GM19239 (cell line): ENCODE measurements around the gene MLH1.
A peak's percentile ranks its signal among the peaks of the same experiment; 100 is the strongest.

Source experiments
- DNase-seq: peaks from one replicate; pipeline ENCODE4 v3.0.0; 2011; ENCODE audit warnings: low spot score; ENCODE audit not compliant: insufficient read length
- FAIRE-seq: peaks from 2 replicates; lab custom pipeline; 2011; peaks lifted over from hg19 to GRCh38; lab: Jason Lieb, UNC

Gene MLH1

GRCh38 chr3:36972163-36972562, 21.2 kb upstream of the MLH1 start:
- FAIRE-seq (no peak), DNase-seq (no peak)

DNA sequence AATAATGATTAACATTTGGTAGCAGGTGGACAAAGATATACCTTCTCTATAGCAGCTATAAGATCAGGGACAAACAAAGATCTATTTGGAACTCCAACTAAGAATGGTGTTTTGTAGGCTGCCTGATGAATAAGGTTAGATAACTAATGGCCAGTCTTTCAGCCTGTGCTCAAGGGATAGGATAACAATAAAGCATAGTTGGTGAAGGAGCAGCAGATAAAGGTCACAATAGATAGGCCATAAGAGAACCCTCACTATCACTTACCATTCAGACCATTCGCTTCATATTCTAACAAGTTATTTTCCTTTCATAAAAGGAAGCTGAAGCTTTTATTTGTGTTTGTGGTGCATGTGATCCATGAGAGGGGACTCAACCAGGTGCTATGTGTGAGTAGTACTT, 20.2 kb upstream of the MLH1 start:
- FAIRE-seq, result no peak
- DNase-seq, result no peak

- no peak for FAIRE-seq
Measured at GRCh38 chr3:36981006-36981405, 12.3 kb upstream of the MLH1 start.

DNA sequence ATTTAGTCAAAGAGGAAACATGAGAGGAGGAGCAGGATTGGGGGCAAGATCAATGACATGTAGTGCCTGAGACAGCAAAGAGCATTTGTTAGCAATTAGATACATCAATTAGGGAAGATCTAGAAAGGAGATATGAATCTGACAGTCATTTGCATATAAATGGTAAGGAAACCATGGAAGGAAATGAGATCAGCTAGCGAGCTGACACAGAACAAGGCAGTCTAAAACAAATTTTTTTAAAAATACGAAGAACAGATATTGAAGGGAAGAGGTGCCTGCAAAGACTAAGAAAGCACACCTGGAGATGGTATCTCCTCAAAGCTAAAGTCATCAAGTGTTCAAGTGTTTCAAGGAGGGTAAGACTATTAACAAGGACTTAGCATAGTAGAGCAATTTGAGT, 5.0 kb upstream of the MLH1 start:
- no peak for FAIRE-seq
- no peak for DNase-seq

More at GRCh38 chr3:36981006-36981405, 12.3 kb upstream of the MLH1 start:
- DNase-seq, result no peak

DNA sequence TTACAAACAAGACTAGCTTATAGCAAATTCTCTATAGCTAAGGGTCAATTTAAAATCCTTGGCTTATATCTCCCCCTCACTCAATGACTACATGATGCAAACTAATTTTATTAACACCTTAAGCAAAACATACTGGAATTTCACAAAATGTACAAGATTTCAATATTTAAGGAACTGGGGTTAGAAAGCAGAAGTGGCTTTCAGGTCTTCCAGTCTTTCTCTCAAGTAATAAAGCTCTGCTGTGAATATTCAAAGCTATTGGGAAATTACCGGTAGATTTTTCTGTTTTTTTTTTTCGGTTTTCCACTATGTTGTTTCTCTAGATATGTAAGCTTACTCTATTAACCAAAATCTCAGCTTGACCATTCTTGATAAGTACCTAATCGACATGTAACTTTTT, 4.3 kb upstream of the MLH1 start:
- FAIRE-seq (no peak), DNase-seq (no peak)

DNA sequence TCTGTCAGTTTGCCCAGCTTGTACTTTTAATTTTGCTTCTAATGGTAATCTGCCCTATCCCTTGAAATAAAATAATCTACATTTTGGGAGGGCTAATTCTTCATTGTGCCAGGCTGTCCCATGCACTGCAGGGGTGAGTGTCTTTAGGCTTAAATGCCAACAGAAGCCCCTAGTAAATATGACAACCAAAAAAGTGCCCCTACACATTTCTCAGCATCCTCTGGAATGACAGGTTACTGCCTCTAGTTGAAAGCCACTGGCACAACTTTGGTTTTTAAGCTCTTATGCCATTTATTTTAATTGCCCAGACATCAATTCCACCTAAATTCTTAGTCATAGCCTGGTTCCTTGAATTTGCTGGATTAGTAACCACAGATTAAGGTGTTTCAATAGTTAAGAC, 3.8 kb upstream of the MLH1 start:
- FAIRE-seq, result no peak

GRCh38 chr3:36991147-36991546, 2.2 kb upstream of the MLH1 start:
- DNase-seq, result no peak
- FAIRE-seq, result peak; percentile 89

More for the DNA sequence above, 3.8 kb upstream of the MLH1 start:
- no peak for DNase-seq

DNA sequence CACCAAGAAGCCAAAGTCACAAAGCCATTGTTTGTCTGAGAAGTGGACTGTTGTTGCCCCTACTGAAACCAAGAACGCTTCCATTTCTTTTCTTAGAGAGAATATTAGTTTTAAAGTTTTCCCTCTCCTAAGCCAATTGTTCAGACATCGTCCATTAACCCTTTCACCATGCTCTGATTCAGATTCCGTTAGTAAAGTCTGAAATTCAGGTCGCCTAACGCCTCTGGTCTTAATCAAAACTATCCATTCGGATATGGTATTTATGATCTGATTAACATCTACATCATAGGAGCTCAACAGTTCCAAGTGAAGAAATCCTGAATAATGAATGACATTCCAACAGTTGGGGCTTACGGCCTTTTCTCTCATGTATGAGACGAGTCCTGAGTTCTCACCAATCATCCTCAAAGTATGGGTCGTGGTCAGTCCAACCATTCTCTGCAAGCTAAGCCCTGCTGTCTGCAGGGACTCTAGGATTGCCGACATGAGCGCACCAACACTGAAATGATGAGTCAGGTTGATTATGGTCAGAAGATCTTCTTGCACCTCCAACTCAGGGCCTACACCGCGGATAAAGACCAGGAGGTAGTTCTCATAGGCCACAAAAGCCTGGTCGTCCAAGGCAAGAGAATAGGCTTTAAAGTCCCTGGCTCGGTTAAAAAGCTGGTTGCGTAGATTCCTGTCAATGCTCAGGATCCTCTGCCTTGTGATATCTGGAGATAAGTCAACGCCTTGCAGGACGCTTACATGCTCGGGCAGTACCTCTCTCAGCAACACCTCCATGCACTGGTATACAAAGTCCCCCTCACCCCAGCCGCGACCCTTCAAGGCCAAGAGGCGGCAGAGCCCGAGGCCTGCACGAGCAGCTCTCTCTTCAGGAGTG, 1.2 kb upstream of the MLH1 start:
- peak; percentile 71 for FAIRE-seq
- DNase-seq, result no peak

- no peak for FAIRE-seq
- DNase-seq, result peak; percentile 74
Measured at GRCh38 chr3:36992806-36993325, 452 bp upstream of the MLH1 start, which contains the start of gene EPM2AIP1. EPM2AIP1 (minus strand) TSS chr3:36993131; CDS start chr3:36993077, 54 bp downstream.

DNA sequence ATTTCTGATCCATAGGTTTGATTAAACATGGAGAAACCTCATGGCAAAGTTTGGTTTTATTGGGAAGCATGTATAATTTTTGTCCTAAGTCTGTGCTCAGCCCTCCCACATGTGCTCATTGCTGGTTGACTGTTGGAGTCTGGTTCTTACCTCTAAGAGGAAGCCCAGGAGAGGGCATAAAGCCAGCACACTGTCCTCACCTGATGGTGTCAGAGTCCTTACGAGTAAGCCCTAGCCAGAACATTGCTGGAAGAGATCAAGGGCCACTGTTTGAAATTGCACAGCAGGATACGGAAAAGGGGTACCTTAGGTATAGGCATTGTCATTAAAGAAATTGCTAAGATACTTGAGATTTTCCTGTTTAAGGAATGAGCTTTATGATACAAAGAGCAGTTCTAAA, 21.3 kb downstream of the MLH1 start:
- no peak for FAIRE-seq

DNA sequence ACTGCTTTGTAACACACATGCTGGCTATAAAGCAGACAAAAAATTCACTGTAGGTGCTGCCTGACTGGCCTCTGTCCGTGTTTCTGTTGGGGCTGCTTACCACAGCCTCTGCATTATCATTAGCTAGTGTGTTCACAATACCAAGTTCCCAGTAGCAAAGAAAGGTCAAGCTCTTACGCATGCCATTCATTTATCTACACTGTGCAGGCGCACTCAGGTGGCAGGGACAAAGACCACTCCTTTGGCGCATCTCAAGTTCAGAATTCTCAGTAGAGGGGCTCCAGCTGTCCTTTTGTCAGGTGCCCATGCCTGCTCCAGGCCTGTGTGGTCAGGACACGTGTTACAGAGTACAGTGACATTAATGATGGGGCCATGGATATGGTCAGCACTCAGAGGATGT, 22.3 kb downstream of the MLH1 start:
- DNase-seq (no peak), FAIRE-seq (no peak)

More for the DNA sequence above, 21.3 kb downstream of the MLH1 start:
- DNase-seq, result no peak

DNA sequence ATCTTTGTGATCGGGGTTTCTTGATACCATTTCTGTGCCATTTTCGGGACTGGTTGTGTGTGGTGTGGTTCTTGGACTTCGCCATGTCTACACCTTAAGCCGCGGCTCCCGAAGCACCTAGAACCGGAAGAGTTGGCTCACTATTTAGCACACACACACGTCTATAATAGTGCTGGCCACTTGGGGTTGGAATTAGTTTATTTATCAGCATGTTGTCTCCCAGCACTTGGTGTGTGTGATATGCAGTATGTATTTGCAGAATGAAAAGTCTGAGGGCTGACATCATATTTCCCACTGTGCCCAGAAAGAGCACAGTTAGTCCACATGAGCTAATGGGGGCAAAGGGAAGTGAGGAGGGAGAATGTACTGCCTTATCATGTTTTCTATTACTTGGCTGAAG, 23.6 kb downstream of the MLH1 start:
- FAIRE-seq (no peak), DNase-seq (no peak)

DNA sequence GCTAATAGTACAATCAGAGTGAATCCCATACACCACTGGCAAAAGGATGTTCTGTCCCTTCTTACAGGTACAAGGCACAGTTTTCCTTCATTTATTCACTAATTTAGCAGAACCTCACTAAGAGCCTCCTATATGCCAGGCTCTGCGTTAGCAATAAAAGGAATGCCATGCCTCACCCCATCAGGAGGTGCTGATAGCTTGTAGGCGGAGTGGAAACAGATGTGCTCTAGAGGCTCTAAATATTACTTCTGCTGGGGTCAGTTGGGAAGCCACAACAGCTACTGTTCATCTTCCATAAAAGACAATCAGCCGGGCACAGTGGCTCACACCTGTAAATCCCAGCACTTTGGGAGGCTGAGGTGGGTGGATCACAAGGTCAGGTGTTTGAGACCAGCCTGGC, 24.4 kb downstream of the MLH1 start:
- FAIRE-seq (no peak), DNase-seq (no peak)

- DNase-seq (no peak), FAIRE-seq (peak; percentile 70)
Measured at GRCh38 chr3:37024092-37024491, 30.8 kb downstream of the MLH1 start.

DNA sequence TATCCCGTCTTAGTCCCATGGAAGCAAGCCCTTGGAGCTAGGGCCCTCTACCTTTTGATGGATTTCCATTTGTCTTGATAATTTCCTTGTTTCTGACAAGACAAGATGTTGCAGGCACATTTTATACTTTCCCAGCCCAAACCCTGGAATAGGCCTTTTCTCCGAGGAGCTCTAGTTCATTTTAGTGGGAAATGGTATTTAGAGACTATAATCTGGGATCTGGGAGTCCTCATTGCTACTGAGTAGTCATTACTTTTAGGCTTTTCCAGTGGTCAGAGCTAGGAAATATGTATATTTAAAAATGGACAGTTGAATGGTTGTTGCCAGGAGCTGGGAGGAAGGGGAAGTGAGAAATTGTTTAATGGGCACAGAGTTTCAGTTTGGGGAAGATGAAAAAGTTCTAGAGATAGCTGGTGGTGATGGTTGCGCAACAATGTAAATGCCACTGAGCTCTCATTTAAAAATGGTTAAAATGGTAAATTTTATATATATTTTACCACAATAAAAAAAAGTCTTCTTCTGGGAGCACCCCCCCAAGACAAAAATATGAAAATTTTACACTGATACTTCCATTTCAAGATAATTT, 31.6 kb downstream of the MLH1 start:
- FAIRE-seq (peak; percentile 35), DNase-seq (no peak)

GRCh38 chr3:37025561-37026335, 32.4 kb downstream of the MLH1 start:
- FAIRE-seq, result no peak
- no peak for DNase-seq

DNA sequence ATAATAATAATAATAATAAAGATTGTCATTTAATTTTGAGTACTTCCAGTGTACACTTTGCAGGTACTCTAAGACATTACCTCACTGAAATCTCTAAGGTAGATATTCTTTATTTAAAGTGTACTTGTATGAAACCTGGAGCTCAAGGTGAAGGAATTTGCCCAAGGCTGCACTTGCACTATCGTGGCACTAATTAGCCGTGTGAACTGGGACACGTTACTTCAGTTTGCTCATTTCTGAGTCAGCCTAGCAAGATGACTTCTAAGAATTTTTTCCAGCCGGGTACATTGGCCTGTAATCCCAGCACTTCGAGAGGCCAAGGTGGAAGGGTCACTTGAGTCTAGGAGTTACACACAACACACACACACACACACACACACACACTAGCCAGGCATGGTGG, 33.5 kb downstream of the MLH1 start:
- no peak for FAIRE-seq
- DNase-seq, result no peak

DNA sequence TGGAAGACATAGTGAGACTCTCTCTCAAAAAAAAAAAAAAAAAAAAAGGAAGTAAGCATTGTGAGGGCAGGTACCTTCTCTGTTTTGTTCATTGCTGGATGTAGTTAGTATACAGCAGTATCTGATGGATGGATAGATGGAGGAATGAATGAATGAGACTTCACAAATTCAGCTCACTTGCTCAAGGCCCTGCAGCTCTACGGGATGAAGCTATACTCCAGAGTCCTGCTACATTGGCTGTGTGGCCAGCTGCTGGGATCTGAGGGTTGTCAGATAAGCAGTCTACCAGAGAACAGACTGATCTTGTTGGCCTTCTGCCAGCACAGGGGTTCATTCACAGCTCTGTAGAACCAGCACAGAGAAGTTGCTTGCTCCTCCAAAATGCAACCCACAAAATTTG, 35.0 kb downstream of the MLH1 start:
- DNase-seq (no peak), FAIRE-seq (no peak)

- FAIRE-seq (no peak), DNase-seq (no peak)
Measured at GRCh38 chr3:37029111-37029510, 35.8 kb downstream of the MLH1 start.

GRCh38 chr3:37029516-37030163, 36.3 kb downstream of the MLH1 start:
- DNase-seq (no peak), FAIRE-seq (no peak)
